ENCODE data around the gene ARHGEF12. TPM values are rescaled to one million over a fixed set of nuclear protein-coding genes. Genes with fewer than 3 reads are reported as not detected.

The ARHGEF12 gene
- polyA plus RNA-seq, 1 experiment = 16.9 TPM

- TF ChIP-seq, protein P1, sequence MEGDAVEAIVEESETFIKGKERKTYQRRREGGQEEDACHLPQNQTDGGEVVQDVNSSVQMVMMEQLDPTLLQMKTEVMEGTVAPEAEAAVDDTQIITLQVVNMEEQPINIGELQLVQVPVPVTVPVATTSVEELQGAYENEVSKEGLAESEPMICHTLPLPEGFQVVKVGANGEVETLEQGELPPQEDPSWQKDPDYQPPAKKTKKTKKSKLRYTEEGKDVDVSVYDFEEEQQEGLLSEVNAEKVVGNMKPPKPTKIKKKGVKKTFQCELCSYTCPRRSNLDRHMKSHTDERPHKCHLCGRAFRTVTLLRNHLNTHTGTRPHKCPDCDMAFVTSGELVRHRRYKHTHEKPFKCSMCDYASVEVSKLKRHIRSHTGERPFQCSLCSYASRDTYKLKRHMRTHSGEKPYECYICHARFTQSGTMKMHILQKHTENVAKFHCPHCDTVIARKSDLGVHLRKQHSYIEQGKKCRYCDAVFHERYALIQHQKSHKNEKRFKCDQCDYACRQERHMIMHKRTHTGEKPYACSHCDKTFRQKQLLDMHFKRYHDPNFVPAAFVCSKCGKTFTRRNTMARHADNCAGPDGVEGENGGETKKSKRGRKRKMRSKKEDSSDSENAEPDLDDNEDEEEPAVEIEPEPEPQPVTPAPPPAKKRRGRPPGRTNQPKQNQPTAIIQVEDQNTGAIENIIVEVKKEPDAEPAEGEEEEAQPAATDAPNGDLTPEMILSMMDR (IDR thresholded peaks at IDR 0.05; ENCODE audit: insufficient read depth, low read depth, low read length) = no peak
- DNase-seq (ENCODE audit: low read depth) = no peak
- POLR2A ChIA-PET = no interaction called here
Observed at GRCh38 chr11:120343429-120343828, 7.2 kb downstream of the ARHGEF12 start.

GRCh38 chr11:120344302-120345004, 8.2 kb downstream of the ARHGEF12 start:
- Histone ChIP-seq H3K36me3 (ENCODE audit: control insufficient read depth, insufficient read depth, low read length) (no peaks in the 10 kb centered on the region), H3K4me3 (ENCODE audit: low read depth, low read length) (no peak overlapping the region), H3K27me3 (ENCODE audit: control insufficient read depth, insufficient read depth, low read length) (no peaks in the 10 kb centered on the region)
- TF ChIP-seq, protein P1 (IDR thresholded peaks at IDR 0.05; ENCODE audit: insufficient read depth, low read depth, low read length) = no peak
- no peak for DNase-seq (ENCODE audit: low read depth)
- CTCF ChIA-PET = no interaction called here
- POLR2A ChIA-PET = no interaction called here

More at GRCh38 chr11:120343429-120343828, 7.2 kb downstream of the ARHGEF12 start:
- Histone ChIP-seq H3K36me3 (ENCODE audit: control insufficient read depth, insufficient read depth, low read length) (no peaks in the 10 kb centered on the region), H3K4me3 (ENCODE audit: low read depth, low read length) (no peak overlapping the region), H3K27me3 (ENCODE audit: control insufficient read depth, insufficient read depth, low read length) (no peaks in the 10 kb centered on the region)
- CTCF ChIA-PET = no interaction called here

GRCh38 chr11:120346233-120346632, 10.0 kb downstream of the ARHGEF12 start:
- Histone ChIP-seq H3K4me3 (ENCODE audit: low read depth, low read length) (no peak overlapping the region), H3K27me3 (ENCODE audit: control insufficient read depth, insufficient read depth, low read length) (no peaks in the 10 kb centered on the region), H3K36me3 (ENCODE audit: control insufficient read depth, insufficient read depth, low read length) (no peaks in the 10 kb centered on the region)
- ChIA-PET POLR2A (no interaction called here), CTCF (no interaction called here)
- TF ChIP-seq, protein P1 (IDR thresholded peaks at IDR 0.05; ENCODE audit: insufficient read depth, low read depth, low read length) = no peak
- no peak for DNase-seq (ENCODE audit: low read depth)

DNA sequence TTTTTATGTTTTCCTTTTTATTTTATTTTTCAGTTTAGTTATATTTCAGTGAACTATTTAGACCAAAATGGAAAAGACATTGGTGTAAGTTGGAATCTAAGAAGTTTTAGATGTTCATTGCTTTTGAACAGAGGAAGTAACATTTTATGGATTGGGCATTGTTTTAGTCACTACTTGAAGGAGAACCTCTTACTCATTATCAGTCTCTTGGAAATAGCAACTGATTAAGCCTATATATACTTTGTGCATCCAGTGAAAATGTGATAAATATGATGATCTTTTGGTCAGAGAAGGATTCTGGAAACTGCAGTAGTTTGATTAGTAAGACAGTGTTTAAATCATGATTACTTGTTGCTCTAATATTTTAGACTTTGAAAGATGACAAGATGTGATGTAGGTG, 14.4 kb downstream of the ARHGEF12 start:
- Histone ChIP-seq H3K4me3 (ENCODE audit: low read depth, low read length) (no peak overlapping the region), H3K36me3 (ENCODE audit: control insufficient read depth, insufficient read depth, low read length) (no peaks in the 10 kb centered on the region; the same call in 1 of the 2 replicates), H3K27me3 (ENCODE audit: control insufficient read depth, insufficient read depth, low read length) (no peaks in the 10 kb centered on the region)
- ChIA-PET POLR2A (no interaction called here), CTCF (interaction anchor here (0.5 to 1.2 kb wide), 3 partner anchors 9 to 106 kb away, joined by 3 to 5 read pairs (median 3); no protein-coding TSS in a partner anchor)
- no peak for DNase-seq (ENCODE audit: low read depth)
- TF ChIP-seq, protein P1 (IDR thresholded peaks at IDR 0.05; ENCODE audit: insufficient read depth, low read depth, low read length) = no peak

DNA sequence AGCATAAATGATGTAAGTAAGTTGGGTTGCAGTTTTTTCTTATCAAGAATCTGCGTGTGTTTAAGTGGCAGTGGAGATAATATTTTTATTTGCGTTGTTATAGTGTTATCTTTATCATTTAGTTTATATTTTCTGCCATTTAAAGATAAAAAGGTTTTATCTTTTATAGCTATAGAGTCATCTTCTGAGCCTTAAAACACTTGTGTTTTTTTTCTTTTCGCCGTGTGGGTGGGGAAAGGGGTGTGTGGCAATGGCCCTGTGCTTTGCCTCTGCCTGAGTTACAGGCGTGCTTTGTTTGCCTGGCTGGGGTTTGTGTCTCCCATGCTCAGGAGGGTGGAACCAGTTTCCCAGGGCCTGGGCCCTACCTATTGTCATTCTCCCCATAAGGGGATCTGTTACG, 16.2 kb downstream of the ARHGEF12 start:
- TF ChIP-seq, protein P1 (IDR thresholded peaks at IDR 0.05; ENCODE audit: insufficient read depth, low read depth, low read length) = no peak
- DNase-seq (ENCODE audit: low read depth) = no peak
- H3K27me3 ChIP-seq (ENCODE audit: control insufficient read depth, insufficient read depth, low read length) = no peaks in the 10 kb centered on the region

More for the DNA sequence above, 16.2 kb downstream of the ARHGEF12 start:
- Histone ChIP-seq H3K4me3 (ENCODE audit: low read depth, low read length) (no peak overlapping the region), H3K36me3 (ENCODE audit: control insufficient read depth, insufficient read depth, low read length) (no peaks in the 10 kb centered on the region; the same call in 1 of the 2 replicates)
- ChIA-PET CTCF (no interaction called here), POLR2A (no interaction called here)

All from BJ (cell line).